Measurements from ENCODE around the gene VSIG10. TPM values are rescaled to one million over a fixed set of nuclear protein-coding genes. Genes with fewer than 3 reads are reported as not detected.

The VSIG10 gene
- total RNA-seq, 1 donor from 2014 or later: 51.7 TPM

DNA sequence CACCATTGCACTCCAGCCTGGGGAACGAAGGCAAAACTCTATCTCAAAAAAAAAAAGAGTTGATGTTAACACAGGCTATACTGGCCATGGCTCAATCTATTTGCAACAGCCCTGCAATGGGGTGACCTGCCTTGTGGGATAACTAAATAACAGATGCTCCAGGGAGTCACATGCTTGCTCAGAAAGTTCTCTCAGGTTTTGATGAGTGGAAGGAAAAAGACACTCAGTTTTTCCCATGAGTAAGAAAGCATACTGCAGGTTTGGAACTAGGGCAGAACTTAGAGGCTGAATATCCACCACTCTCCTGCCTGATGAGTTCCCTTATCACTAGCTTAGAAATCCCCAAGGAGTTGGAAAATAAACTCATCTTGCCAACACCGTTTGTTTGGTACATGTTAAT lies 59.7 kb downstream of the VSIG10 start:
- Histone ChIP-seq H3K27me3 (ENCODE audit: low read depth) (no peaks in the 10 kb centered on the region), H3K27ac (no peak overlapping the region), H3K9me3 (no peaks in the 10 kb centered on the region), H3K4me1 (no peaks in the 10 kb centered on the region), H3K4me3 (no peak overlapping the region), H3K36me3 (peaks cover 93% of the 10 kb centered on the region)
- intact Hi-C loops (cut with DNase I): no loop called here
- no peak for ATAC-seq
- DNase-seq: no peak
- TF ChIP-seq, protein P1, sequence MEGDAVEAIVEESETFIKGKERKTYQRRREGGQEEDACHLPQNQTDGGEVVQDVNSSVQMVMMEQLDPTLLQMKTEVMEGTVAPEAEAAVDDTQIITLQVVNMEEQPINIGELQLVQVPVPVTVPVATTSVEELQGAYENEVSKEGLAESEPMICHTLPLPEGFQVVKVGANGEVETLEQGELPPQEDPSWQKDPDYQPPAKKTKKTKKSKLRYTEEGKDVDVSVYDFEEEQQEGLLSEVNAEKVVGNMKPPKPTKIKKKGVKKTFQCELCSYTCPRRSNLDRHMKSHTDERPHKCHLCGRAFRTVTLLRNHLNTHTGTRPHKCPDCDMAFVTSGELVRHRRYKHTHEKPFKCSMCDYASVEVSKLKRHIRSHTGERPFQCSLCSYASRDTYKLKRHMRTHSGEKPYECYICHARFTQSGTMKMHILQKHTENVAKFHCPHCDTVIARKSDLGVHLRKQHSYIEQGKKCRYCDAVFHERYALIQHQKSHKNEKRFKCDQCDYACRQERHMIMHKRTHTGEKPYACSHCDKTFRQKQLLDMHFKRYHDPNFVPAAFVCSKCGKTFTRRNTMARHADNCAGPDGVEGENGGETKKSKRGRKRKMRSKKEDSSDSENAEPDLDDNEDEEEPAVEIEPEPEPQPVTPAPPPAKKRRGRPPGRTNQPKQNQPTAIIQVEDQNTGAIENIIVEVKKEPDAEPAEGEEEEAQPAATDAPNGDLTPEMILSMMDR (IDR thresholded peaks at IDR 0.05): no peak

DNA sequence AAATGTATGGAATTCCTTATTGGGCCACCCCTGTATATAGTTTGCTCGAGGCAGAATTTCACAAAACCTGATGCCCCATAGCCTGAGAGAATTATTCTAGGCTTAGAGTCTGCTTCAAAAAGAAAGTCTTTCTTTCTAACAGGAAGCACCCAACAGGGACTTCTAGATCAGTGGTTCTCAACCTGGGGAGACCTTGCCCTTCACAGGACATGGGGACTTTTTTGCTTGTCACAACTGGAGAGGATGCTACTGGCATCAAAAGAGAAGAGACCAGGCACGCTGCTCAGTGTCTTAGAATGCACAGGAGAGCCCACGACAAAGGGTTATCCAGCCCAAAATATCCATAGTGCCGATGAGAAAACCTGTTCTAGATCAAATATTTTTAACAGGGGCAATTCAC lies 61.7 kb downstream of the VSIG10 start:
- no peak for ATAC-seq
- H3K36me3 ChIP-seq: peaks cover 96% of the 10 kb centered on the region
- intact Hi-C loops (cut with DNase I): no loop called here

DNA sequence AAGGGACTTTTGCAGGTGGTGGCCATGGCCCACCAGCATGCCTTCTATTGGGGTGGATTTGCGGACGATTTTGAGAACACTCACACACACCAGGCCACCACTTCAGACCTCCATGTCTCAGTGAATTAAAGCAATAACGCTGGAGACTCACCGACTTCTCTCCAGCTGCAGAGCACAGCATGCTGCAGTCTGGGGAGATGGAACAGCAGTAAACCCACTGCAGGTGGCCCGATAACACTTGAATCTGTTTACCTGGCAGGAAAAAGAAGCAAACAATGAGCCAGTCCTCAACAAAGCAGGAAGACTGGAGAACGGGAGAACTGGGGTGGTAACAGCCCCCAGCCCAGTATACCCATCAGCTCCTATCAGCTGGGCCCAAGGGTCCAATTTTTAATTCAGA lies 65.7 kb downstream of the VSIG10 start:
- H3K4me1 ChIP-seq: peaks cover 4% of the 10 kb centered on the region
- TF ChIP-seq, protein P1 (IDR thresholded peaks at IDR 0.05): no peak
- H3K4me3 ChIP-seq: no peak overlapping the region
- H3K36me3 ChIP-seq: peaks cover 99% of the 10 kb centered on the region
- H3K27me3 ChIP-seq (ENCODE audit: low read depth): no peaks in the 10 kb centered on the region
- no peaks in the 10 kb centered on the region for H3K9me3 ChIP-seq
- intact Hi-C loops (cut with DNase I): no loop called here
- ATAC-seq: no peak
- no peak overlapping the region for H3K27ac ChIP-seq
- no peak for DNase-seq

More for the DNA sequence above, 61.7 kb downstream of the VSIG10 start:
- H3K27ac ChIP-seq: no peak overlapping the region
- H3K4me3 ChIP-seq: no peak overlapping the region
- no peaks in the 10 kb centered on the region for H3K4me1 ChIP-seq
- no peaks in the 10 kb centered on the region for H3K9me3 ChIP-seq
- no peak for DNase-seq
- TF ChIP-seq, protein P1 (IDR thresholded peaks at IDR 0.05): no peak
- H3K27me3 ChIP-seq (ENCODE audit: low read depth): no peaks in the 10 kb centered on the region

DNA sequence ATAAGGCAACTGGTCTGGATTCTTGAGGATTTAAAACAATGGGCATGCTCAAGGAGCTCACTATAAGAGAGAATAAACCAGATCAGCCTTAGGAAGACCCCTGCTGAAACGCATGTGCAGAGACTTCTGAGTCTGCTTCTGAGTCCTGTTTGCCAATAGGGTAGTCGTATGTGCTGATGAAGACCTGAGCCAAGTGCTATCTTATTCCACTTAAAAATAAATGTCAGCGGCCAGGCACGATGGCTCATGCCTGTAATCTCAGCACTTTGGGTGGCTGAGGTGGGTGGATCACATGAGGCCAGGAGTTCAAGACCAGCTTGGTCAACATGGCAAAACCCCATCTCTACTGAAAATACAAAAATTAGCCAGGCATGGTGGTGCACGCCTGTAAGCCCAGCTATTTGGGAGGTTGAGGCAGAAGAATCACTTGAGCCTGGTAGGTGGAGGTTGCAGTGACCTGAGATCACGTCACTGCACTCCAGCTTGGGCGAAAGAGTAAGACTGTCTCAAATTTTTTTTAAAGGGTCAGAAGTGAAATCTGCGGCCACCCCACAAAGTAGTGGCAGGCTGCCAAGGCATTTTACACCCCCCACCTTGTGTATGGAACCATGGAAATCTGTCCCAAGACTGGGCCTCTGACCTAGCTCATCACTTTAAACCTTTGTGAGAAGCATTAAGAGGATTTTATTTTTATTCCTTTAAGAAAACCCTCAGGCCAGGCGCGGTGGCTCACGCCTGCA lies 67.0 kb downstream of the VSIG10 start:
- intact Hi-C loops (cut with DNase I): no loop called here
- H3K9me3 ChIP-seq: no peaks in the 10 kb centered on the region
- H3K27ac ChIP-seq: no peak overlapping the region
- TF ChIP-seq, protein P1 (IDR thresholded peaks at IDR 0.05): no peak
- H3K4me1 ChIP-seq: peaks cover 4% of the 10 kb centered on the region
- H3K27me3 ChIP-seq (ENCODE audit: low read depth): no peaks in the 10 kb centered on the region
- H3K36me3 ChIP-seq: peaks cover 99% of the 10 kb centered on the region
- DNase-seq (no peak), ATAC-seq (no peak)
- H3K4me3 ChIP-seq: no peak overlapping the region

DNA sequence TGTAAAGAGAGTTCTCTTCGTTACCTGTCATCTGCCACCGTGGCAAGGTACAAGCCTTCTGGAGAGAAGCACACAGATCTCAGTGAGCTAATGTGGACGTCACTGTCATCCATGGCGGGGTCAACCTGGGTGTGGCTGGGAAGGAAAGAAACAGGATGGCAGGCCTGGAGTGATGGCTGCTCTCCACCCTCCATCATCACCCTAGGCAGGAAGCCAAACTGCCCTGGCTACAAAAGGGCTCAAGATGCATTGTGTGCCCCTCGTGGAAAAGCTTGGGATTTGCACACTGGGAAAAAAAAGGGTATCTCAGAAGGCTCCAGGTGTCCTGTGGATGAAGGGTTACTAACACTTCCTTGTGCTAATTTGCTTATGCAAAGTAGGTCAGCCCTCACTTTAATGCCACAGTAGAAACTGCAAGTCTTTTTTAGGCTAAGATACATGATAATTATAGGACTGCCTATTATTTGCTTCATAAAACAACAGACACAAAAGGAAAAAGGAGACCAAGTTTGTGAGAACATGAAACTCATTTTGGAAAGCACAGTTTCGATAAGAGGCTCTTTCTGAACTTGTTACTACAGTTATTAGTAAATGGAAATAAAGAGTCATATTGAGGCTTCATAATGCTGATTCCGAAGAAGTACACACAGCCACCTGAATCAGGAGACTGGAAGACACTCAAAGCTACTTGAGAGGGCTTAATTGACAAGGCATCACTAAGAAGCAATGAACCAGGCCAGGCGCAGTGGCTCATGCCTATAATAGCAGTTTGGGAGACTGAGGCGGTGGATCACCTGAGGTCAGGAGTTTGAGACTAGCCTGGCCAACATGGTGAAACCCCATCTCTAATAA lies 68.4 kb downstream of the VSIG10 start:
- ATAC-seq (peak in 1 of 2 donors; percentile 19), DNase-seq (no peak)
- Histone ChIP-seq H3K27ac (no peak overlapping the region), H3K4me1 (peaks cover 4% of the 10 kb centered on the region), H3K36me3 (peaks cover 99% of the 10 kb centered on the region), H3K9me3 (no peaks in the 10 kb centered on the region), H3K4me3 (no peak overlapping the region), H3K27me3 (ENCODE audit: low read depth) (no peaks in the 10 kb centered on the region)
- TF ChIP-seq, protein P1 (IDR thresholded peaks at IDR 0.05): no peak
- intact Hi-C loops (cut with DNase I): no loop called here
